Peyer's patch (tissue), 4 donors: ENCODE data around the gene AKT3.

Experiments
- POLR2A ChIP-seq, 2 donors: fragments of 450-650 bp; IDR thresholded peaks; one replicate each; pipeline ENCODE4 v1.5.1; 2017; ENCODE audit warnings: antibody characterized with exemption in 2 of 2, mild to moderate bottlenecking in 2 of 2, moderate library complexity in 2 of 2
- TF ChIP-seq, protein P1 (sequence below), 6 experiments: fragments of 450-650 bp in 4 of 6; fragments of 200-600 bp in 2 of 6; sonication (generic) in 1 of 6; IDR thresholded peaks; one replicate each; pipeline ENCODE4 v1.5.1; 2017 to 2019; ENCODE audit warnings: antibody characterized with exemption in 6 of 6, mild to moderate bottlenecking in 3 of 6, moderate library complexity in 1 of 6

DNA sequence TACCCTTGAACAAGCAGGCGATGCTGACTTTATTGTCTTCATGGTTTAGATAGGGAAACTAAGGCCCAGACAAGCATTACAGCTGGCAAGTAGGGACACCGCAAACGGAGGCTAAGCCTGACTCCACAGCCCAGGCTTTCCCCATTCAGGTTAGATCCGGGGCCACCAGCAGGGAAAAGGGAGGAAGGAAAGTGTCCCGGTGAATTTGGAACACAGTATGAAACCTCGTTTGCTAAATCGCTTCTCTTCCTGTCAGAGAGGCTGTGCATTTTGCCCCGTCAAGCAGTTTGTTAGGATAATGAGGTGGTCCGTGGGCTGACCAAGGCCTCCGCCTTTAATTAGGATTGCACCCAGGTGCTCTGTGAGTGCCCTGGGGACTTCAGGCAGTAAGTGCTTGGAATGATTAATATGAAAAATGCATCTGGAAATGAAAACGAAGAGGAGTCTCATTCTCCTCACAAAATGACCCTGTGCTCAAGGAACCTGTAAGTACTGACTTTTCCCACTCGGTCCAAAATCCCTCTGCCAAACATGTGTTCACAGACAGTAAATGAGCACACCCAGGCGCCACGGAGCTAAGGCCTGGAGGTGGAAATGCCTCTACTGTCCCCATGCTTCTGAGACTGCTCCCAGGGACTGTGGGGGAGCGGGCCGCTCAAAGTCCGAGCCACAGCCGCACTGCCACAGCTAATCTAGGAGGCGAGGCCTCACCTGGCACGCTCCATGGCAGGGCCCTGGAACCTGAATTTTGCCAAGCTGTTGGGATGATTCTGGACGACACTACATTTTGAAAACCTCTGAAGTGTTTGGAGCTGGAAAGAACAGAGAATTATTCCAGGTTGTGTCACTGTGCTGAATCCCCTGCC is 360.1 kb downstream of the AKT3 start:
- no peak for TF ChIP-seq POLR2A (IDR thresholded peaks at IDR 0.05)
- TF ChIP-seq, protein P1, sequence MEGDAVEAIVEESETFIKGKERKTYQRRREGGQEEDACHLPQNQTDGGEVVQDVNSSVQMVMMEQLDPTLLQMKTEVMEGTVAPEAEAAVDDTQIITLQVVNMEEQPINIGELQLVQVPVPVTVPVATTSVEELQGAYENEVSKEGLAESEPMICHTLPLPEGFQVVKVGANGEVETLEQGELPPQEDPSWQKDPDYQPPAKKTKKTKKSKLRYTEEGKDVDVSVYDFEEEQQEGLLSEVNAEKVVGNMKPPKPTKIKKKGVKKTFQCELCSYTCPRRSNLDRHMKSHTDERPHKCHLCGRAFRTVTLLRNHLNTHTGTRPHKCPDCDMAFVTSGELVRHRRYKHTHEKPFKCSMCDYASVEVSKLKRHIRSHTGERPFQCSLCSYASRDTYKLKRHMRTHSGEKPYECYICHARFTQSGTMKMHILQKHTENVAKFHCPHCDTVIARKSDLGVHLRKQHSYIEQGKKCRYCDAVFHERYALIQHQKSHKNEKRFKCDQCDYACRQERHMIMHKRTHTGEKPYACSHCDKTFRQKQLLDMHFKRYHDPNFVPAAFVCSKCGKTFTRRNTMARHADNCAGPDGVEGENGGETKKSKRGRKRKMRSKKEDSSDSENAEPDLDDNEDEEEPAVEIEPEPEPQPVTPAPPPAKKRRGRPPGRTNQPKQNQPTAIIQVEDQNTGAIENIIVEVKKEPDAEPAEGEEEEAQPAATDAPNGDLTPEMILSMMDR (IDR thresholded peaks at IDR 0.05) = no peak
